DMS153 (cell line): ENCODE data around the gene PER1.
"Not testable (repeated sequence)": the region's sequence is repeated elsewhere in the genome, so short reads cannot be mapped to it uniquely, and the experiment has no call there.

Experiments used
- DNase-seq: peaks from one replicate; lab custom pipeline; 2025; lab: John Stamatoyannopoulos, UW

PER1 gene

GRCh38 chr17:8119581-8120519, 32.4 kb downstream of the PER1 start:
- DNase-seq = peak; percentile 70

GRCh38 chr17:8118769-8119580, 33.2 kb downstream of the PER1 start:
- peak; percentile 42 for DNase-seq

GRCh38 chr17:8117980-8118768, 34.0 kb downstream of the PER1 start, which contains the start of gene ALOXE3:
Gene ALOXE3 (minus strand): TSS chr17:8118514. CDS start chr17:8117990, 524 bp downstream.
- DNase-seq = no peak

GRCh38 chr17:8117367-8117979, 34.7 kb downstream of the PER1 start:
- DNase-seq = no peak

GRCh38 chr17:8116776-8117175, 35.4 kb downstream of the PER1 start:
- DNase-seq = no peak

- no peak for DNase-seq
These were observed 41.3 kb downstream of the PER1 start for GRCh38 chr17:8110907-8111306.

DNA sequence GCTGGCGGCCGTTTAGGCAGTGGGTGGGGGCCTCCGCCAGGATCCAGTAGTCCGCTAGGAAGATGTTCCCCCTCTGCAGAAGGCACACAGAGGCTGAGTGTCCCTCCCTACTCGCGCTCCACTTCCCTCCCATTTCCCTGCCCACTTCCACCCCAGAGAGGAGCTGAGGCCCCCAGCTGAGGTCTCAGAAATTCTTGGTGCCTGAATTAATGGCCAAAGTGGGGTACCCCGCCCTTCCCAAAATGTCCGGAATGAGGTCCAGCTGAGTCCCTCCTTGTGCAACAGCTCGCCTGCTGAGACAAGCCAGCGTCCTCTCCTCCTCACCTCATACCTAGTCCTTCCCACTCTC, 41.8 kb downstream of the PER1 start:
- DNase-seq = no peak

GRCh38 chr17:8109661-8110455, 42.3 kb downstream of the PER1 start:
- DNase-seq = no peak

GRCh38 chr17:8108972-8109660, 43.1 kb downstream of the PER1 start:
- no peak for DNase-seq

DNA sequence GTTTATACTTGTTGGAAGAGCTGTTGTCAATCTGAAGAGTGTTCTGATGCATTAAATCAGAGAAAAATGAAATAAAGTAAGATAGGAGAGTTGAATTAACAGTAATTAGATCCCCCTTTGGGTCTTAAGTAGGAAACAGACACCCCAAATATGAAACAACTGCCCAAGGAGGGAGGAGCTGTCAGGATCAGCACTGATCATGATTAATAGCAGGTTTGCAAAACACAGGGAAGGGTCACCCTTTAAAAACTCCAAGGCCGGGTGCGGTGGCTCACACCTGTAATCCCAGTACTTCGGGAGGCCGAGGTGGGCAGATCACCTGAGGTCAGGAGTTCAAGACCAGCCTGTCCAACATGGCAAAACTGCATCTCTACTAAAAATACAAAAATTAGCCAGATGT, 45.2 kb downstream of the PER1 start:
- not testable (repeated sequence) for DNase-seq

GRCh38 chr17:8105957-8106398, 46.2 kb downstream of the PER1 start:
- DNase-seq = no peak

- DNase-seq = no peak
These were observed 47.3 kb downstream of the PER1 start for GRCh38 chr17:8104911-8105310.

DNA sequence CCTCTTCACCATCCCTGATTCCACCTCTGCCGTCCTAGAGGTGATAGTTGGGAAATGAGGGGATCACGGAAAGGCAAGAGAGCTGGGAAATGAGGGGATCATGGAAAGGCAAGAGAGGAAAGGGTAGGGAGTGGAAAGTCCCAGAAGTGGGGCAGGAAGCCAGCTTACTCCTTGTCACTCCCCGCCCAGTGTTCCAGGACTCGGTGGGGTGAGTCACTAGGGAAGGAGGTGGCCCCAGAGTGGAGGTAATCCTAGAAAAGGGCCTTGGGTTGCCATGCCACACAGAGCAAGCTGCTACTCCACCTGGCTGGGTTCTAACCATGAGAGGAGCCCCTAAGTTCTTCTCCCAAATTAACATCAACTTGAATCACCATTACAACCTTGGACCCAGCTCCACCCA, 48.7 kb downstream of the PER1 start:
- DNase-seq = no peak

DNA sequence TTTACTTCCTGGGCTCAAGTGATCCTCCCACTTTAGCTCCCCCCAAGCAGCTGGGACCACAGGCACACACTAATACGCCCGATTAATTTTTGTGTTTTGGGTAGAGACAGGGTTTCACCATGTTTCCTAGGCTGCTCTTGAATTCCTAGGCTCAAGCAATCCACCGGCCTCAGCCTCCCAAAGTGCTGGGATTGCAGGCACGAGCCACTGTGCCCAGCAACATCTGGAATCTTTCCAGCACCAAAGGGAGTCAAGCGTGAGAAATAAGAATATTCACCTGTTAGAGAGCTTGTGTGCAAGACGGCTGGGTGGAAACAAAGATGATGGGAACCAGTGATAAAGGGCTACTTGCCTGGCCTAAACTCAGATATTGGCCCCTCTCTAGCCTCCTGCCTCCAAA, 50.5 kb downstream of the PER1 start:
- no peak for DNase-seq

GRCh38 chr17:8100763-8101162, 51.4 kb downstream of the PER1 start:
- no peak for DNase-seq

DNA sequence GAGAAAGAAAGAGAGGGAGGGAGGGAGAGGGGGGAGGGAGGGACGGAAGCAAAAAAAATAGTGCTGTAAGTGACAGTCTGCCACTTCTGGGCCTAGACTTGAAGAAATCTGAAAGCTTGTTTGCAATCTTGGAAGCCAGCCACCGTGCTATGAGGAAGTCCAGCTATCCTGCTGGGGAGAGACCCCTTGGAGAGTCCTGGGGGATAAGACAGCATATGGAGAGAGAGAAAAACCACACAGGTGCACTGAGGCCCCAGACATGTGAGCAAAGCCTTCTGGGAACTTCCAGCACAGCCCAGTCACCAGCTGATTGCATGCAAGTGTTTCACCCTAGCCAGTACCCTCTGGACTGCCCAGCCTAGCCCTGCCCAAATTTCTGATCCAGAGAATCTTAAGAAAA, 52.1 kb downstream of the PER1 start:
- no peak for DNase-seq

GRCh38 chr17:8096541-8096940, 55.7 kb downstream of the PER1 start:
- DNase-seq = no peak

DNA sequence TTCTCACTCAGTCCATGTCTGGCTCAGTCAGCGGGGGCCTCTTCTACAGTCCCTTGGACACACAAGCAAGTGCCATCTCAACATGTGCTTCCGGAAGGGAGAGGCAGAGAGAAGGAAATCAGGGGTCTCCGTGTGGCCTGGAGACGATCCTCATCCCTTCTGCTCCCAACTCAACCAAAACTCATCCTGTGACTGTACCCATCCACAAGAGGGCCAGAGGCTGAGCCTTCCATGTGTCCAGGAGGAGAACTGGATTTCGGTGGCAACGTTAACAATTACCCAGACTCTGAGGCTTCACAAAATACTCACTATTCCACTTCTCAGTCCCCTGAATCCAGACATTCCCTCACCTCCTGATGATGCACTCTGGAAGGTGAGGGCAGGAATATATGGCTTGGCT, 56.8 kb downstream of the PER1 start:
- DNase-seq = no peak

DNA sequence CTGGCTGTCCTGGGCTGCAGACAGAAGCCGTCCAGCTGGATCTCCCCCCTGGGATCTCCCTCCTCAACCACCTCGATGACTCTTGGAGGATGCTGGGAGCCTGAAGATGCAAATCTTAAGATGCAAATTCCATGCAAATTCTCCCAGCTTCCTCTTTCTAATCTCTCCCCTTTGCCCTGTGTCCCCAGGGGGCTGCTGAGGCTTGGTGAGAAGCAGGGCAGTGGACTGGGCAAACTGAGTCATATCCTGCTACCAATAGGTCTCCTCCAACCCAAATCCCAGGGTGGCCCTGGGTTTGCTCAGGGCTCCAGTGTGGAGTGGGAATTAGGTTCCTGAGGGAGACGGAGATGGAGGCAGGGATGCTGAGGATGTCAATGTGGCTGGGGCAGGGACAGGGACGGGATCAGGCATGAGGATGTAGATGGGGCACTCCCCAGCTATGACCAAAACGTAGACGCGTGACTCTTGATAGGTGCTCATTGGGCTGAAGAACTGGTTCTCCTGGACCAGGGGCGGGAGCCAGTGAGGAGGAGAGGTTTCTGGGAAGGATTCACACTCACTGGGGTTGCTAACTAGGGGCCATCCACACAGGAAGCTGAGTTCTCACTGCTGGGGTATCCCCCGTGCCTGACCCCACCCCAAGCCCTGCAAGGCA, 61.0 kb downstream of the PER1 start:
- no peak for DNase-seq
